ENCODE data around the gene DIP2C.
"Not testable (repeated sequence)": the region's sequence is repeated elsewhere in the genome, so short reads cannot be mapped to it uniquely, and the experiment has no call there.

Gene DIP2C

DNA sequence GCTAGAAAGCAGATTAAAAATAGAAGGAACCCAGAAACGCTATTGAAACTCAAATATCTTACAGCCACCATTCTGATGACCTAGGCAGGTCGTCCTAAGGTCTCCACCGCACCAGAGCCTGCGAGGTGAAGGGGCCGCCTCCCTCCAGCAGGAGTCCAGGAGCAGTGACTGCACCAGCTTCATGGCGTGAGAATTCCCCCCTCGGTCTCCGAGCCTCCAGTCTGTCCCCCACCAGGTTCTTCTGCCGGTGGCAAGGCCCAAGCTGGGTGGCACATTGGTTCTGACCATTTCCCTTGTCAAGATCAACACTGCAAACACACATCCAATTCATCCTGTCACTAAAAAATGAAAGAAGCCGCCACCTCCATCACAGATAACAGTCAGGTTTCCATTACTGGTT lies 98.7 kb downstream of the DIP2C start:
- DNase-seq = no peak

- DNase-seq = no peak
These were observed 99.3 kb downstream of the DIP2C start for GRCh38 chr10:589961-590680.

DNA sequence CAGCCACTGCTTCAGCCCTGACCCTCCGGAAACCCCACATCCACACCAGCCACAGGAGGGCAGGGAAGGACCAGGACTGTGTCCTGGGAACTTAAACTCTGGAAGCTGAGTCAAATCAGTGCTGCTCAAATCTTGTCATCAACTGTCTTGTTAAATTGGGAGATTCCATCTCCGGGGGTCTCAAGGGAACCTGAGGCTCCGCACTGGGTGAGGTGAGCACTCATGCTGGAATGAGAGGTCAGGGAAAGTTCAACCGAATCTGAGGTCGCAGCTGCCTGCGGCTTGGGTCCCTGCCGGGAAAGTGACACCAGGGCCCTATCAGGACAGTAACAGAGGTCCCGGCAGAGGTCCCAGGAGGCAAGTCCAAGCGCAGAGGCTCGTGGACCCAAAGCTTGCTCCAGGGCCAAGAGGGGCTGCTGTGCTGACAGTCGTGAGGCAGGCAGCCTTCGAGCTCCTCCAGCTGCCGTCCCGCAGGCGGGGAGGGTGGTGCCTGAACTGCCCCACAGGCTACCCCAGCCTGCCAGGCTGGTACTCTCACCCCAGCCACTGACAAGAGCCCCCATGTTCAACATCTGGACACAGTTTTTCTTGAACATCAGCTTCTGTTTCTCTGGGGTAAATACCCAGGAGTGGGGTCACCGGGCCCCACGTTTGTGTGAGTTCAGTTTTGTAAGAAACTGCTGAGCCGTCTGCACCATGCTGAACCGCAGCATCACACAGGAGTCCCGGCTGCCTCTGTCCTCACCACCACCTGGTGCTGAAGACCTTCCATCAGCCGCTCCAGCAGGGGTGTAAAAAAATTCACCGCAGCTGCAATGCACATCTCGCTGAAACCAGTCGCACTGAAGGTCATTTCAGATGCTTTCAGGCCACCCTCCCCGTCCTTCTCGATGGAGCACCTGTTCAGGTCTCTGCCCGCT lies 101.0 kb downstream of the DIP2C start:
- no peak for DNase-seq

GRCh38 chr10:586716-587115 lies 102.8 kb downstream of the DIP2C start:
- DNase-seq = no peak

DNA sequence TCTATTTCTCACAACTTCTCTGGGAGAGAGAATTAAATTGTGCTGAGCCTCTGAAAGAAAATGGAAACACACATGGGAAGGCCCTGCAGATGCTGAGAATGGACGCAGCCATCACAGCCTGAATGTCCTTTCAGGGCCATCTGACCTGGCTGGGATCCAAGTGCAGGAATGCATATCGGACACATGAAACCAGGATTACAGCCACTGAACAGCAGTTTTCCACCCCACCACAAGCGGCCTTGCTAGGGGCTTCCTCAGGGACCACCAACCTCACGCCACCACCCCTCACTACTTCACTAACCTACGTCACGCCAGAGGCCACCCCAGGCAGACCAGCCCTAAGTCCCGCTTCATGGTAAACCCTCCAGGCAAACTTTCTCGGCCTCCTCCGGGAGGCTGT lies 103.3 kb downstream of the DIP2C start:
- no peak for DNase-seq

- DNase-seq = no peak
These were observed 104.0 kb downstream of the DIP2C start for GRCh38 chr10:585502-585901.

GRCh38 chr10:584497-585290 lies 104.8 kb downstream of the DIP2C start:
- DNase-seq = not testable (repeated sequence)

GRCh38 chr10:583433-583832 lies 106.0 kb downstream of the DIP2C start:
- DNase-seq = no peak

- no peak for DNase-seq
These were observed 107.6 kb downstream of the DIP2C start for GRCh38 chr10:581776-582330.

DNA sequence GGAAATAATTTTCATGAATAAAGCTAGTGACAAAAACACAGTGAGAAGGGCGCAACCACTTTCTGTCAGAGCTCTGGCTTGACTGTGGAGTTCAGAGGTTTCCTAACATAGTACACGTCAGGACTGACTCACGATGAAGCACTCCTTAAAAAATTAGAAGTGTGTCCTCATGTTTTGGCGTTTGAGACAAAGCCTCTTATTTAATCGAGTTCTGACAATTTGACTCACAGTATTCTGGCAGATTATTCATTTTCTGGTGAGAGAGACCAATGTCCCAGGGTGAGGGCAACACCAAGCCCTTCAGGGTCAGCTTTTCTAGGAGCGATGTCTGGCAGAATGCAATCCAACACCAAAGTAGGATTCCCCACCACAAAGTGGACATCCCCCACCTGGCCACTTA lies 108.7 kb downstream of the DIP2C start:
- no peak for DNase-seq

DNA sequence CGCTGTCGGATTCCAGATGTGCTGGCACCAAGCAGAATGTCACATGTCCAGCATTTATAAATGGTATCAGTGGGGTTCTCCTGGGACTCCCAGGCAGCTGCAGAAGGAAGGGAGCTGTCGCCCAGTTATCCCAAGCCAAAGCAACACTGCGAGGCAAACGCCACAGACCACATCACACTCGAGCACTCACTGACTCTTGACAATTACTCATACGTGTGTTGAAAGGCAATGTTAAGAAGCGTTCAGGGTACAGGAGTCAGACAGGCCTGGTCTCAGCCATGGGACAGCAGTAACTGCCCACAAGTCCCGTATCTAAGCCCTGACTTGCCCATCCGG lies 113.4 kb downstream of the DIP2C start:
- no peak for DNase-seq

DNA sequence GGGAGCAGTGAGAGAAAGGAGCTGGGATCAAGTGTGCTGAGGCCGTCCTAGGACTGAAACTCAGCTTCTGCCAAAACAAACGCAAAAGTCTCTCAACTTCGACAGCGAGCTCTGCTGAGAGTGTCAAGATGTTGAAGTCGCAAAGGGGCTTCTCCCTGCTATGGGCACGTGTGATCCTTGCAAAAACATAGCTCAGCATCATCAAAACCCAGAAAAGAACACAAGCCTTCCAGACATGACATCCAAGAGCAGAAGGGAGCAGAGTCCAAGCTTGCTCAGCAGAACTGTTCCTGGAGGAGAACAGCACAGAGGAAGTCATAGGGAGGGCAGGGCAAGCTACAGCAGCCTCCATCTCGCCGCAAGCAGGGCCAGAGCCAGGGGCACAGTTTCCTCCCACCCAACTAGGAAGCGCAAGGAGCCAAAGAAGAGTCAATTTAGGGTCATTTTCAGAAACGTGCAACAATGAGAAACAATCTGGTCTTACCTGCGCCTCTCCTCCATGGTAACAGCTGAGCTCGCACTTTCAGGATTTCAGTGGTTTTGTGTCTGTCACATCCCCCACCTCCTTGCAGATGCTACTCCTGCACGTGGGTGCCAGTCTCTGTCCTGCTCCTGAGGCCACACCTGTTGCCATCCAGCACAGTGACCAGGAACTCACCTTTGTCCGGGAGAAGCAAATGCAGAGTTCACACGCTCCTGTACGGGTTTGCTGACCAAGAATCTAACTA lies 113.9 kb downstream of the DIP2C start:
- no peak for DNase-seq

- DNase-seq = no peak
These were observed 116.8 kb downstream of the DIP2C start for GRCh38 chr10:572696-573095.

- DNase-seq = no peak
These were observed 117.6 kb downstream of the DIP2C start for GRCh38 chr10:571688-572451.

GRCh38 chr10:571166-571565 lies 118.3 kb downstream of the DIP2C start:
- DNase-seq = no peak

DNA sequence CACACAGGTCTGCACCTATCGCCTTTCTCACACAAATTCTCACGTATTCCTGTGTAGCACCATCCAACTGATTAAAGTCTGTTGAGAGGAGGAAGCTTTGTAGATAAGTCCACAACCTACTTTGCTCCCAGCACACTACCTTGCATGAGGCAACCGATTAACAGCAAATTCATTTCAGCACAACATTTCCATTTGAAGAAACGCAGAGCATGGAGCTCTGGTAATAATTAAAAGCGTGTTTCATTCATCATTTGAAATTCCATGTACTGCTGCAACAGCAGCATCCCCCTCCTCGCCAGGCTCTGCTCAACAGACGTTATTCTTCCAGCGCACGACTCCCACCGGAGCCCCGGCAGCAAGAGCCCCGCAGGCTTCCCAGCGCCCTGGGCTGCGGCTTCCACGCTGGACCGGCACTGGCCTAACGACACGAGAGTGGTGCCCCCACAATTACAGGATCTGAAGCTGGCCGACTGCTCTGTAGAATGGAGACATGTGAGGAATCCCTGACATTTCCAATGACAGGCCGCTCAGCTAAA lies 118.8 kb downstream of the DIP2C start:
- no peak for DNase-seq

DNA sequence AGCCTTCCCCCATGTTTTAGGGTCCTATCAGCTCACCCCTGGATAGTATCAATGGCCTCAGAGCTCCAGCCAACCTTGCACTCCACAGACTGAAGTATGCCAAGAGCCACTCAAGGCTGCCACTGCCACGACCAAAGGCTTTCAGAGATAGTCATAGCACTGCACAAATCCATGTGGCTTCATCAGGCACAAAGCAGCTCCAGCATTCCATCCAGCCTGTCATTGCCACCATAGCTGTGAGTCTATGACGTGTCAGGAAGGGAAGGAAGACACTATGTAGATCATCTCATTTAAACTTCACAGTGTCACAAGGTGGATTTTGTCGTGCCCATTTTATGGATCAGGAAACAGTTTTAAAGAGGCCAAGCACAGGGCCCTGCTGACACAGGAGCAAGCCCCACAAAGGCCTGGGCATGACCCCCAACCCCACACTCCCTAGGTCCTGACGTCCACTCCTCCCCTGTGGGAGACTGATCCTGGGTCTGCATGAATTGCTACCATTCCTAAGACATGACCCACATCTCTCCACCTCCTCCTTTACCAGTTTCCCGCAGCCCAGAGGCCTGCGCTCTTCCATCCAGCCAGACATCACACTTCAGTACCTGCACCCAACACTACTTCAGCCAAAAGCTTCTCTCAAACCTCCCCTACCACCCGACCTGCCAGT lies 119.4 kb downstream of the DIP2C start:
- no peak for DNase-seq

DNA sequence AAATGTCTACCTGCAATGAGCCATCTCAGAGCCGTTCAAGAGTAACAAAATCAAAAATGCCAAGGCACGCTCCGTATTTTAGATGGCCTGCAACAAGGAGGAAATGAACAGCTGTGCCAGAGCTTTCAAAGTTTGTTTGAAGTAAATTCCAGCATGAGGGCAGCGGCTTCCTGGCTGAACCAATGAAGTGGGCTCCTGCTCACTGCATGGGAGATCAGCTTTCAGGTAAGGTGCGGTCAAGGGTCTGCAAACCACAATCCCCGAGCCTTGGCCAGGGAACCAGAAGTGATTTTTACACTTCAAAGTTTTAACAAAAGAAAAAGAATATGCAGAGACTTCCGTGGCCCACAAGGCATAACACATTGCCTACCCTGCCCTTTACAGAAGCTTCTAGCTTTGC lies 120.6 kb downstream of the DIP2C start:
- DNase-seq = no peak

GRCh38 chr10:567869-568268 lies 121.6 kb downstream of the DIP2C start:
- DNase-seq = no peak

GRCh38 chr10:566241-566885 lies 123.1 kb downstream of the DIP2C start:
- DNase-seq = no peak

Measured in activated CD8-positive, alpha-beta memory T cell treated with anti-CD3 and anti-CD28 coated beads, Interleukin-2, amount 50 U/mL, for 48 hours (primary cell).